ENCODE measurements around the gene RAI1. TPM values are rescaled to one million over a fixed set of nuclear protein-coding genes. Genes with fewer than 3 reads are reported as not detected.

Gene RAI1
- total and polyA plus RNA-seq, 2 experiments from 2014 or later, result 0.87 to 0.89 TPM

DNA sequence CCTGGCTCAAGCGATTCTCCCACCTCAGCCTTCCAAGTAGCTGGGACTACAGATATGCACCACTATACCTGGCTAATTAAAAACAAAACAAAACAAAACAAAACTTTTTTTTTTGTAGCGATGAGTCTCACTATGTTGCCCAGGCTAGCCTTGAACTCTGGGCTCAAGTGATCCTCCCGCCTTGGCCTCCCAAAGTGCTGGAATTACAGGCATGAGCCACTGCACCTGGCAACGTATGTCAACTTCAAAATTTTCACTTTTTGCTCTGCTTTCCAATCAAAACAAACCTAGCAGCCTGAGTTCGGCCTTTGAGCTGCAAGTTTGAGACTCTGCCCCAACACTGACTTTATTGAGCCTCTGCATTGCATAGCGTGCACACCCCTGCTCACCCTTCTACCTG is 4.5 kb upstream of the RAI1 start:
- no peak for TF ChIP-seq CREB1 (CRISPR knock-in tag; IDR thresholded peaks at IDR 0.05; ENCODE audit: low read depth)
- TF ChIP-seq POLR2AphosphoS5 (IDR thresholded peaks at IDR 0.05; ENCODE audit: low read depth), result no peak
- TF ChIP-seq JUNB (IDR thresholded peaks at IDR 0.05; ENCODE audit: unreplicated experiment), result no peak
- TF ChIP-seq, protein P1, sequence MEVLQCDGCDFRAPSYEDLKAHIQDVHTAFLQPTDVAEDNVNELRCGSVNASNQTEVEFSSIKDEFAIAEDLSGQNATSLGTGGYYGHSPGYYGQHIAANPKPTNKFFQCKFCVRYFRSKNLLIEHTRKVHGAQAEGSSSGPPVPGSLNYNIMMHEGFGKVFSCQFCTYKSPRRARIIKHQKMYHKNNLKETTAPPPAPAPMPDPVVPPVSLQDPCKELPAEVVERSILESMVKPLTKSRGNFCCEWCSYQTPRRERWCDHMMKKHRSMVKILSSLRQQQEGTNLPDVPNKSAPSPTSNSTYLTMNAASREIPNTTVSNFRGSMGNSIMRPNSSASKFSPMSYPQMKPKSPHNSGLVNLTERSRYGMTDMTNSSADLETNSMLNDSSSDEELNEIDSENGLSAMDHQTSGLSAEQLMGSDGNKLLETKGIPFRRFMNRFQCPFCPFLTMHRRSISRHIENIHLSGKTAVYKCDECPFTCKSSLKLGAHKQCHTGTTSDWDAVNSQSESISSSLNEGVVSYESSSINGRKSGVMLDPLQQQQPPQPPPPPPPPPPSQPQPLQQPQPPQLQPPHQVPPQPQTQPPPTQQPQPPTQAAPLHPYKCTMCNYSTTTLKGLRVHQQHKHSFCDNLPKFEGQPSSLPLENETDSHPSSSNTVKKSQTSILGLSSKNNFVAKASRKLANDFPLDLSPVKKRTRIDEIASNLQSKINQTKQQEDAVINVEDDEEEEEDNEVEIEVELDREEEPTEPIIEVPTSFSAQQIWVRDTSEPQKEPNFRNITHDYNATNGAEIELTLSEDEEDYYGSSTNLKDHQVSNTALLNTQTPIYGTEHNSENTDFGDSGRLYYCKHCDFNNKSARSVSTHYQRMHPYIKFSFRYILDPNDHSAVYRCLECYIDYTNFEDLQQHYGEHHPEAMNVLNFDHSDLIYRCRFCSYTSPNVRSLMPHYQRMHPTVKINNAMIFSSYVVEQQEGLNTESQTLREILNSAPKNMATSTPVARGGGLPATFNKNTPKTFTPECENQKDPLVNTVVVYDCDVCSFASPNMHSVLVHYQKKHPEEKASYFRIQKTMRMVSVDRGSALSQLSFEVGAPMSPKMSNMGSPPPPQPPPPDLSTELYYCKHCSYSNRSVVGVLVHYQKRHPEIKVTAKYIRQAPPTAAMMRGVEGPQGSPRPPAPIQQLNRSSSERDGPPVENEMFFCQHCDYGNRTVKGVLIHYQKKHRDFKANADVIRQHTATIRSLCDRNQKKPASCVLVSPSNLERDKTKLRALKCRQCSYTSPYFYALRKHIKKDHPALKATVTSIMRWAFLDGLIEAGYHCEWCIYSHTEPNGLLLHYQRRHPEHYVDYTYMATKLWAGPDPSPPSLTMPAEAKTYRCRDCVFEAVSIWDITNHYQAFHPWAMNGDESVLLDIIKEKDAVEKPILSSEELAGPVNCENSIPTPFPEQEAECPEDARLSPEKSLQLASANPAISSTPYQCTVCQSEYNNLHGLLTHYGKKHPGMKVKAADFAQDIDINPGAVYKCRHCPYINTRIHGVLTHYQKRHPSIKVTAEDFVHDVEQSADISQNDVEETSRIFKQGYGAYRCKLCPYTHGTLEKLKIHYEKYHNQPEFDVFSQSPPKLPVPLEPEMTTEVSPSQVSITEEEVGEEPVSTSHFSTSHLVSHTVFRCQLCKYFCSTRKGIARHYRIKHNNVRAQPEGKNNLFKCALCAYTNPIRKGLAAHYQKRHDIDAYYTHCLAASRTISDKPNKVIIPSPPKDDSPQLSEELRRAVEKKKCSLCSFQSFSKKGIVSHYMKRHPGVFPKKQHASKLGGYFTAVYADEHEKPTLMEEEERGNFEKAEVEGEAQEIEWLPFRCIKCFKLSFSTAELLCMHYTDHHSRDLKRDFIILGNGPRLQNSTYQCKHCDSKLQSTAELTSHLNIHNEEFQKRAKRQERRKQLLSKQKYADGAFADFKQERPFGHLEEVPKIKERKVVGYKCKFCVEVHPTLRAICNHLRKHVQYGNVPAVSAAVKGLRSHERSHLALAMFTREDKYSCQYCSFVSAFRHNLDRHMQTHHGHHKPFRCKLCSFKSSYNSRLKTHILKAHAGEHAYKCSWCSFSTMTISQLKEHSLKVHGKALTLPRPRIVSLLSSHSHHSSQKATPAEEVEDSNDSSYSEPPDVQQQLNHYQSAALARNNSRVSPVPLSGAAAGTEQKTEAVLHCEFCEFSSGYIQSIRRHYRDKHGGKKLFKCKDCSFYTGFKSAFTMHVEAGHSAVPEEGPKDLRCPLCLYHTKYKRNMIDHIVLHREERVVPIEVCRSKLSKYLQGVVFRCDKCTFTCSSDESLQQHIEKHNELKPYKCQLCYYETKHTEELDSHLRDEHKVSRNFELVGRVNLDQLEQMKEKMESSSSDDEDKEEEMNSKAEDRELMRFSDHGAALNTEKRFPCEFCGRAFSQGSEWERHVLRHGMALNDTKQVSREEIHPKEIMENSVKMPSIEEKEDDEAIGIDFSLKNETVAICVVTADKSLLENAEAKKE (CRISPR knock-in tag; IDR thresholded peaks at IDR 0.05), result no peak
- TF ChIP-seq EZH2phosphoT487 (IDR thresholded peaks at IDR 0.05; ENCODE audit: unreplicated experiment), result no peak
- TF ChIP-seq, protein P2, sequence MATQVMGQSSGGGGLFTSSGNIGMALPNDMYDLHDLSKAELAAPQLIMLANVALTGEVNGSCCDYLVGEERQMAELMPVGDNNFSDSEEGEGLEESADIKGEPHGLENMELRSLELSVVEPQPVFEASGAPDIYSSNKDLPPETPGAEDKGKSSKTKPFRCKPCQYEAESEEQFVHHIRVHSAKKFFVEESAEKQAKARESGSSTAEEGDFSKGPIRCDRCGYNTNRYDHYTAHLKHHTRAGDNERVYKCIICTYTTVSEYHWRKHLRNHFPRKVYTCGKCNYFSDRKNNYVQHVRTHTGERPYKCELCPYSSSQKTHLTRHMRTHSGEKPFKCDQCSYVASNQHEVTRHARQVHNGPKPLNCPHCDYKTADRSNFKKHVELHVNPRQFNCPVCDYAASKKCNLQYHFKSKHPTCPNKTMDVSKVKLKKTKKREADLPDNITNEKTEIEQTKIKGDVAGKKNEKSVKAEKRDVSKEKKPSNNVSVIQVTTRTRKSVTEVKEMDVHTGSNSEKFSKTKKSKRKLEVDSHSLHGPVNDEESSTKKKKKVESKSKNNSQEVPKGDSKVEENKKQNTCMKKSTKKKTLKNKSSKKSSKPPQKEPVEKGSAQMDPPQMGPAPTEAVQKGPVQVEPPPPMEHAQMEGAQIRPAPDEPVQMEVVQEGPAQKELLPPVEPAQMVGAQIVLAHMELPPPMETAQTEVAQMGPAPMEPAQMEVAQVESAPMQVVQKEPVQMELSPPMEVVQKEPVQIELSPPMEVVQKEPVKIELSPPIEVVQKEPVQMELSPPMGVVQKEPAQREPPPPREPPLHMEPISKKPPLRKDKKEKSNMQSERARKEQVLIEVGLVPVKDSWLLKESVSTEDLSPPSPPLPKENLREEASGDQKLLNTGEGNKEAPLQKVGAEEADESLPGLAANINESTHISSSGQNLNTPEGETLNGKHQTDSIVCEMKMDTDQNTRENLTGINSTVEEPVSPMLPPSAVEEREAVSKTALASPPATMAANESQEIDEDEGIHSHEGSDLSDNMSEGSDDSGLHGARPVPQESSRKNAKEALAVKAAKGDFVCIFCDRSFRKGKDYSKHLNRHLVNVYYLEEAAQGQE (IDR thresholded peaks at IDR 0.05; ENCODE audit: unreplicated experiment), result no peak
- TF ChIP-seq, protein P3, sequence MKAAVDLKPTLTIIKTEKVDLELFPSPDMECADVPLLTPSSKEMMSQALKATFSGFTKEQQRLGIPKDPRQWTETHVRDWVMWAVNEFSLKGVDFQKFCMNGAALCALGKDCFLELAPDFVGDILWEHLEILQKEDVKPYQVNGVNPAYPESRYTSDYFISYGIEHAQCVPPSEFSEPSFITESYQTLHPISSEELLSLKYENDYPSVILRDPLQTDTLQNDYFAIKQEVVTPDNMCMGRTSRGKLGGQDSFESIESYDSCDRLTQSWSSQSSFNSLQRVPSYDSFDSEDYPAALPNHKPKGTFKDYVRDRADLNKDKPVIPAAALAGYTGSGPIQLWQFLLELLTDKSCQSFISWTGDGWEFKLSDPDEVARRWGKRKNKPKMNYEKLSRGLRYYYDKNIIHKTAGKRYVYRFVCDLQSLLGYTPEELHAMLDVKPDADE (IDR thresholded peaks at IDR 0.05), result no peak
- Histone ChIP-seq H2AFZ (no peak overlapping the region), H3K27me3 (ENCODE audit: insufficient read depth) (peaks cover 92% of the 10 kb centered on the region), H3K4me2 (peak overlapping the region; percentile 46), H3K4me1 (ENCODE audit: insufficient read depth) (peaks cover 14% of the 10 kb centered on the region), H3K27ac (ENCODE audit: low read depth) (no peak overlapping the region), H4K20me1 (replicated peaks; ENCODE audit: insufficient read depth) (0 out of 2 replicates have a peak, but pooled peaks cover 3% of the 10 kb centered on the region), H3F3A (replicated peaks; ENCODE audit: low read depth) (no peaks in the 10 kb centered on the region; the same call in 1 of the 2 replicates), H3K4me3 (no peak overlapping the region), H3K9me2 (ENCODE audit: insufficient read depth) (no peaks in the 10 kb centered on the region), H3K79me2 (replicated peaks; ENCODE audit: insufficient read depth) (no peaks in the 10 kb centered on the region), H3K36me3 (ENCODE audit: insufficient read depth) (no peaks in the 10 kb centered on the region)
- DNase-seq (ENCODE audit: low spot score) (no peak), ATAC-seq (no peak)
- H3K27me3 Mint-ChIP-seq (ENCODE audit: insufficient read depth, low read depth, poor library complexity), result peaks cover 56% of the 10 kb centered on the region
- H3K36me3 Mint-ChIP-seq (ENCODE audit: low read depth), result no peaks in the 10 kb centered on the region
- H3K4me3 Mint-ChIP-seq, result no peak overlapping the region
- H3K9me3 Mint-ChIP-seq, result no peaks in the 10 kb centered on the region
- H3K27ac Mint-ChIP-seq, result no peak overlapping the region
- peaks cover 30% of the 10 kb centered on the region for H3K4me1 Mint-ChIP-seq

Data from GM23338 (cell line).